GM21619 (cell line): ENCODE results near the gene SLC4A3.

Experiments used
- ATAC-seq: cut with Tn5 transposase; IDR thresholded peaks from one replicate; pipeline ENCODE4 v1.9.1; 2021; ENCODE audit not compliant: unreplicated experiment

The SLC4A3 gene

GRCh38 chr2:219632760-219633105 lies 5.3 kb downstream of the SLC4A3 start:
- no peak for ATAC-seq

GRCh38 chr2:219633276-219634065 lies 6.0 kb downstream of the SLC4A3 start:
- no peak for ATAC-seq

GRCh38 chr2:219634171-219634940 lies 6.9 kb downstream of the SLC4A3 start:
- ATAC-seq, result no peak

- no peak for ATAC-seq
These were observed 7.7 kb downstream of the SLC4A3 start for GRCh38 chr2:219634951-219635751.

GRCh38 chr2:219636144-219636915 lies 8.9 kb downstream of the SLC4A3 start:
- no peak for ATAC-seq

- no peak for ATAC-seq
These were observed 9.8 kb downstream of the SLC4A3 start for GRCh38 chr2:219636941-219637841.

- no peak for ATAC-seq
These were observed 10.4 kb downstream of the SLC4A3 start for GRCh38 chr2:219637842-219638185.

GRCh38 chr2:219638217-219638947 lies 11.0 kb downstream of the SLC4A3 start:
- ATAC-seq, result no peak

GRCh38 chr2:219638948-219639755 lies 11.7 kb downstream of the SLC4A3 start:
- ATAC-seq, result no peak

- ATAC-seq, result no peak
These were observed 14.1 kb downstream of the SLC4A3 start for GRCh38 chr2:219641390-219642068.

GRCh38 chr2:219642069-219642454 lies 14.6 kb downstream of the SLC4A3 start:
- no peak for ATAC-seq

- ATAC-seq, result peak; percentile 98
These were observed 15.1 kb downstream of the SLC4A3 start for GRCh38 chr2:219642465-219643083.

- no peak for ATAC-seq
These were observed 15.6 kb downstream of the SLC4A3 start for GRCh38 chr2:219643084-219643473.

- ATAC-seq, result no peak
These were observed 16.5 kb downstream of the SLC4A3 start for GRCh38 chr2:219643788-219644398.

GRCh38 chr2:219644801-219645480 lies 17.5 kb downstream of the SLC4A3 start:
- no peak for ATAC-seq
